BLaER1 treated with 17β-estradiol and CSF1 and Interleukin-3, amounts not matched to agents 10 nM and 100 nM (cell line): ENCODE measurements around the gene LRRC25.
"Not testable (repeated sequence)": the region's sequence is repeated elsewhere in the genome, so short reads cannot be mapped to it uniquely, and the experiment has no call there.

Experiments used
- H3K27ac ChIP-seq, 11 experiments: shearing (Covaris generic); formaldehyde crosslinking; 2 replicates each; pipeline ENCODE4 v1.8.1; 2022
- H3K27me3 ChIP-seq, 11 experiments: shearing (Covaris generic); formaldehyde crosslinking; 2 replicates each; pipeline ENCODE4 v1.8.1; 2022
- H3K36me3 ChIP-seq, 11 experiments: shearing (Covaris generic); formaldehyde crosslinking; 2 replicates each; pipeline ENCODE4 v1.8.1; 2022
- H3K4me1 ChIP-seq, 10 experiments: shearing (Covaris generic); formaldehyde crosslinking; 2 replicates each; pipeline ENCODE4 v1.8.1; 2022
- H3K4me2 ChIP-seq, 11 experiments: shearing (Covaris generic); formaldehyde crosslinking; 2 replicates each; pipeline ENCODE4 v1.8.1; 2022
- H3K4me3 ChIP-seq, 10 experiments: shearing (Covaris generic); formaldehyde crosslinking; 2 replicates each; pipeline ENCODE4 v1.8.1; 2022
- H3K9ac ChIP-seq, 11 experiments: shearing (Covaris generic); formaldehyde crosslinking; 2 replicates each; pipeline ENCODE4 v1.8.1; 2022
- H3K9me3 ChIP-seq, 11 experiments: shearing (Covaris generic); formaldehyde crosslinking; replicated peaks in 1 of 11; 2 replicates each; pipeline ENCODE4 v1.8.1; 2022
- H4K20me1 ChIP-seq, 11 experiments: shearing (Covaris generic); formaldehyde crosslinking; 2 replicates each; pipeline ENCODE4 v1.8.1; 2022
- Cebpa-rat ChIP-seq, 11 experiments: shearing (Covaris generic); IDR thresholded peaks; 2 replicates each; pipeline ENCODE4 v1.8.1; 2022

LRRC25 gene

DNA sequence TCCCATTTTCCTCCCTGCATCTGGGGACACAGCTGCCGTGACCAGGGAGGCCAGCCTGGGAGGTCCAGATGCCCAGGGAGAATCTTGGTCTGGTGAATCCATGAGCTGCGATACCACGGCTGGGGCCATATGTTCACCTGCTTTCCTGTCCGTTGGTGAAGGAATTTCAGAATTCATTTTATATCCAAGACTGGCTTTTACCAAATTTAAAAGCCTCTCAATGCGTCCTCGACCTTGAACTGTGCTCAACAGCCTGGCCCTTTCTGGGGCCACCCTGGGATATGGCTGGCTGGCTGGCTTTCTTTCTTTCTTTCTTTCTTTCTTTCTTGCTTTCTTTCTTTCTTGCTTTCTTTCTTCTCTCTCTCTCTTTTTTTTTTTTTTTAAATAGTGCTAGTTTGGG, 33.6 kb downstream of the LRRC25 start:
- peak overlapping the region; percentile 68 to 85 (median 80); a peak in 21 of 22 replicates for H3K27ac ChIP-seq

GRCh38 chr19:18362934-18363542, 34.4 kb downstream of the LRRC25 start:
- Histone ChIP-seq H4K20me1 (no peaks in the 10 kb centered on the region), H3K36me3 (peaks cover 0 to 84% (median 29%) of the 10 kb centered on the region in 11 experiments; a peak in 17 of 22 replicates), H3K4me3 (no peak overlapping the region), H3K4me1 (peaks cover 27 to 68% (median 36%) of the 10 kb centered on the region in 10 experiments), H3K27ac (peak overlapping the region; percentile 68 to 85 (median 80); a peak in 20 of 22 replicates), H3K4me2 (peak overlapping the region; percentile 62 to 84 (median 75); a peak in 21 of 22 replicates), H3K9ac (peak overlapping the region in 10 of 11 experiments; percentile 0 to 71 (median 58); a peak in 13 of 22 replicates), H3K9me3 (peaks cover 8 to 15% (median 12%) of the 10 kb centered on the region in 11 experiments; a peak in 18 of 22 replicates), H3K27me3 (no peaks in the 10 kb centered on the region)
- TF ChIP-seq Cebpa-rat (IDR thresholded peaks at IDR 0.05) = no peak

More for the DNA sequence above, 33.6 kb downstream of the LRRC25 start:
- Histone ChIP-seq H3K36me3 (peaks cover 0 to 84% (median 23%) of the 10 kb centered on the region in 11 experiments; a peak in 17 of 22 replicates), H3K4me2 (peak overlapping the region; percentile 62 to 84 (median 75)), H3K4me1 (peaks cover 27 to 76% (median 36%) of the 10 kb centered on the region in 10 experiments), H3K27me3 (no peaks in the 10 kb centered on the region), H4K20me1 (no peaks in the 10 kb centered on the region), H3K4me3 (no peak overlapping the region), H3K9ac (peak overlapping the region; percentile 0 to 71 (median 57); a peak in 15 of 22 replicates), H3K9me3 (peaks cover 8 to 15% (median 12%) of the 10 kb centered on the region in 11 experiments; a peak in 18 of 22 replicates)
- TF ChIP-seq Cebpa-rat (IDR thresholded peaks at IDR 0.05) = no peak

DNA sequence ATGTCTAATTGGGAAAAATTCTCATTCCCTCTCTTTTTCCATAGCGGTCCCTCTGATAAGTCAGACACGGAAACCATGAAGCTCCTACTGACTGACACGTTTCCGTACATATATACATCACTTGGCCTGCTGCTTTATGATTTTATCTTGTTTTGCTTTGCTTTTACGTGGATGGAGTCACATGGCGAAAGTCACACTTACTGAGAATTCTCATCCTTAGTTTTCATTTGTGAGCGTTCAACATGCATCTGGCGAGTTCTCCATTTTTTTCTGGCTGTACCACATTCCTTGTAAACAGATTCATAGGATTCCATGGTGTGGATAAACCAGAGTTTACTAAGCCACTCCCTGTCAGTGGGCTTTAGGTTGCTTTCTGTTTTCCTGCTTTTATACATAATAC, 35.8 kb downstream of the LRRC25 start:
- Histone ChIP-seq H4K20me1 (no peaks in the 10 kb centered on the region), H3K27me3 (no peaks in the 10 kb centered on the region), H3K4me3 (no peak overlapping the region), H3K9ac (no peak overlapping the region), H3K9me3 (peaks cover 10 to 21% (median 16%) of the 10 kb centered on the region in 11 experiments; a peak in 18 of 22 replicates), H3K4me1 (peaks cover 27 to 54% (median 36%) of the 10 kb centered on the region in 10 experiments), H3K4me2 (peak overlapping the region in 1 of 11 experiments; percentile 75; a peak in 1 of 22 replicates), H3K36me3 (peaks cover 14 to 85% (median 43%) of the 10 kb centered on the region in 11 experiments; a peak in 18 of 22 replicates), H3K27ac (no peak overlapping the region)
- TF ChIP-seq Cebpa-rat (IDR thresholded peaks at IDR 0.05) = no peak

GRCh38 chr19:18357041-18357440, 40.4 kb downstream of the LRRC25 start:
- Histone ChIP-seq H3K9me3 (peaks cover 0 to 12% (median 6%) of the 10 kb centered on the region in 11 experiments; a peak in 8 of 22 replicates), H3K9ac (no peak overlapping the region), H3K4me2 (no peak overlapping the region), H3K4me3 (no peak overlapping the region), H3K4me1 (peaks cover 0 to 8% (median 0%) of the 10 kb centered on the region in 10 experiments; a peak in 2 of 20 replicates), H4K20me1 (peaks cover 0 to 6% (median 0%) of the 10 kb centered on the region in 11 experiments; a peak in 1 of 22 replicates), H3K36me3 (peaks cover 23 to 99% (median 45%) of the 10 kb centered on the region in 11 experiments; a peak in 18 of 22 replicates), H3K27ac (no peak overlapping the region), H3K27me3 (no peaks in the 10 kb centered on the region)
- TF ChIP-seq Cebpa-rat (IDR thresholded peaks at IDR 0.05) = no peak

DNA sequence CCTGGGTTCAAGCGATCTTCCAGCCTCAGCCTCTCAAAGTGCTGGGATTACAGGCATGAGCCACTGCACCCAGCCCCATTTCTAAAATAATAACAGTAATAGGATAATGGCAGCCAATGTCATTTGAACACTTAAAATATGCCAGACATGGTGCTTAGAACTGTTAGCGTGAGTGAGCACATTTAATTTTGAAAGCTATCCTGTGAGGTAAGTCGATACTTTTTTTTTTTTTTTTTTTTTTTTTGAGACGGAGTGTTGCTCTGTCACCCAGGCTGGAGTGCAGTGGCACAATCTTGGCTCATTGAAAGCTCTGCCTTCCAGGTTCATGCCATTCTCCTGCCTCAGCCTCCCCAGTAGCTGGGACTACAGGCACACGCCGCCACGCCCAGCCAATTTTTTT, 42.7 kb downstream of the LRRC25 start:
- not testable (repeated sequence) for H3K27ac ChIP-seq, H3K4me3 ChIP-seq, H3K4me2 ChIP-seq, H4K20me1 ChIP-seq, H3K27me3 ChIP-seq, H3K9ac ChIP-seq, H3K4me1 ChIP-seq
- H3K36me3 ChIP-seq = peaks cover 20 to 99% (median 40%) of the 10 kb centered on the region in 11 experiments; a peak in 18 of 22 replicates
- peaks cover 0 to 12% (median 6%) of the 10 kb centered on the region in 11 experiments; a peak in 8 of 22 replicates for H3K9me3 ChIP-seq

- Histone ChIP-seq H3K9ac (no peak overlapping the region), H3K36me3 (peaks cover 15 to 97% (median 29%) of the 10 kb centered on the region in 11 experiments; a peak in 18 of 22 replicates), H3K4me1 (0 out of 20 replicates have a peak, but pooled peaks cover 0 to 5% (median 0%) of the 10 kb centered on the region in 10 experiments), H3K27me3 (no peaks in the 10 kb centered on the region), H3K9me3 (peaks cover 0 to 12% (median 6%) of the 10 kb centered on the region in 11 experiments; a peak in 8 of 22 replicates), H3K4me3 (no peak overlapping the region), H3K27ac (no peak overlapping the region), H3K4me2 (no peak overlapping the region), H4K20me1 (peaks cover 0 to 19% (median 0%) of the 10 kb centered on the region in 11 experiments; a peak in 3 of 22 replicates)
- peak; percentile 50 to 93 (median 79); a peak in 18 of 22 replicates for TF ChIP-seq Cebpa-rat (IDR thresholded peaks at IDR 0.05)
These were observed 43.9 kb downstream of the LRRC25 start for GRCh38 chr19:18353378-18354005.

DNA sequence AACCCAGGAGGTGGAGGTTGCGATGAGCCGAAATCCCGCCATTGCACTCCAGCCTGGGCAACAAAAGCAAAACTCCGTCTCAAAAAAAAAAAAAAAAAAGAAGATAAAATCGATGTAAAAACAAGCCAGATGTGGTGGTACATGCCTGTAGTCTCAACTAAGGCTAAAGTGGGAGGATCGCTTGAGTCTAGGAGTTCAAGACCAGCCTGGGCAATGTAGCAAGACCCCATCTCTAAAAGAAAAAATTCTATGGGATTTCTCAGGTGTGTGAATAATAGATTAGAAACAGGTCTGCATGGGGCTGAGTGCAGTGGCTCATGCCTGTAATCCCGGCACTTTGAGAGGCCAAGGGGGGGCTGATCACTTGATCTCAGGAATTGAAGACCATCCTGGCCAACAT, 45.9 kb downstream of the LRRC25 start:
- peaks cover 0 to 28% (median 0%) of the 10 kb centered on the region in 11 experiments; a peak in 4 of 22 replicates for H4K20me1 ChIP-seq
- no peak overlapping the region for H3K27ac ChIP-seq

DNA sequence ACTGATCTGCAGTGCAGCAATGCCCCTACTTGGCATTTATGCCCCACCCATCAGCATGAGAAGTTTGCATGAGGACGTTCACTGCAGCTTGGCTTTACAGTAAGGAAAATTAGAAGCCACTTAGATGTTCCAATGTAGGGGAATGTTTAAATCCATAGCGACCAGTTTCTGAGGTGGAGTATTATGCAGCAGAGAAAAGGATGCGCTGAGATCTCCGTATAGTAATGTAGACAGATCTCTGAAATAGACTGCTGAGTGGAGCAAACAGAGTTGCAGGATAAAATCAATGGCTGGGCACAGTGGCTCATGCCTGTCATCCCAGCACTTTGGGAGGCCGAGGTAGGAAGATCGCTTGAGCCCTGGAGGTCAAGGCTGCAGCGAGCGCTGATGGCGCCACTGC, 46.9 kb downstream of the LRRC25 start:
- H3K4me1 ChIP-seq = peaks cover 7 to 23% (median 9%) of the 10 kb centered on the region in 10 experiments; a peak in 18 of 20 replicates
- H3K9me3 ChIP-seq = no peaks in the 10 kb centered on the region
- peaks cover 0 to 37% (median 0%) of the 10 kb centered on the region in 11 experiments; a peak in 4 of 22 replicates for H4K20me1 ChIP-seq
- no peak overlapping the region for H3K9ac ChIP-seq
- H3K27me3 ChIP-seq = no peaks in the 10 kb centered on the region
- no peak overlapping the region for H3K4me2 ChIP-seq
- no peak overlapping the region for H3K4me3 ChIP-seq
- no peak overlapping the region for H3K27ac ChIP-seq
- H3K36me3 ChIP-seq = peaks cover 0 to 90% (median 5%) of the 10 kb centered on the region in 11 experiments; a peak in 14 of 22 replicates
- TF ChIP-seq Cebpa-rat (IDR thresholded peaks at IDR 0.05) = no peak

More for the DNA sequence above, 45.9 kb downstream of the LRRC25 start:
- H3K27me3 ChIP-seq = no peaks in the 10 kb centered on the region
- peaks cover 0 to 14% (median 0%) of the 10 kb centered on the region in 10 experiments; a peak in 5 of 20 replicates for H3K4me1 ChIP-seq
- TF ChIP-seq Cebpa-rat (IDR thresholded peaks at IDR 0.05) = no peak
- H3K36me3 ChIP-seq = peaks cover 0 to 91% (median 10%) of the 10 kb centered on the region in 11 experiments; a peak in 16 of 22 replicates
- peaks cover 0 to 3% (median 0%) of the 10 kb centered on the region in 11 experiments; a peak in 2 of 22 replicates for H3K9me3 ChIP-seq
- H3K4me3 ChIP-seq = no peak overlapping the region
- H3K4me2 ChIP-seq = no peak overlapping the region
- H3K9ac ChIP-seq = no peak overlapping the region
